CD4-positive, alpha-beta T cell treated with Interleukin-4 for 1 hour (primary cell): ENCODE results near the gene STEAP1.
"Not testable (repeated sequence)": the region's sequence is repeated elsewhere in the genome, so short reads cannot be mapped to it uniquely, and the experiment has no call there.

Experiments
- DNase-seq, 2 donors: peaks; one replicate each; pipeline ENCODE4 v3.0.0-alpha.2; 2020 to 2022

STEAP1 gene

GRCh38 chr7:90153943-90154771 lies at the start of gene STEAP1:
Gene STEAP1 (plus strand): TSS chr7:90154469. CDS start chr7:90159789, 5,320 bp downstream.
- peak; percentile 80 to 81 for DNase-seq

GRCh38 chr7:90114972-90115371 lies 39.3 kb upstream of the STEAP1 start:
- not testable (repeated sequence) for DNase-seq

GRCh38 chr7:90118551-90119177 lies 35.6 kb upstream of the STEAP1 start:
- not testable (repeated sequence) for DNase-seq

GRCh38 chr7:90119178-90119971 lies 34.9 kb upstream of the STEAP1 start:
- no peak for DNase-seq

- DNase-seq = not testable (repeated sequence)
Observed at GRCh38 chr7:90120205-90120604, 34.1 kb upstream of the STEAP1 start.

GRCh38 chr7:90131746-90132145 lies 22.5 kb upstream of the STEAP1 start:
- not testable (repeated sequence) for DNase-seq

- not testable (repeated sequence) for DNase-seq
Observed at GRCh38 chr7:90147079-90147960, 6.9 kb upstream of the STEAP1 start.

GRCh38 chr7:90149428-90149827 lies 4.8 kb upstream of the STEAP1 start:
- DNase-seq = peak in 1 of 2 donors; percentile 3

GRCh38 chr7:90151884-90152283 lies 2.4 kb upstream of the STEAP1 start:
- DNase-seq = not testable (repeated sequence)

GRCh38 chr7:90152642-90153253 lies 1.5 kb upstream of the STEAP1 start:
- DNase-seq = peak in 1 of 2 donors; percentile 47

- DNase-seq = no peak
Observed at GRCh38 chr7:90155206-90155605, 937 bp downstream of the STEAP1 start.

GRCh38 chr7:90157331-90157730 lies 3.1 kb downstream of the STEAP1 start:
- DNase-seq = not testable (repeated sequence)

- not testable (repeated sequence) for DNase-seq
Observed at GRCh38 chr7:90157761-90158350, 3.6 kb downstream of the STEAP1 start.

- no peak for DNase-seq
Observed at GRCh38 chr7:90163534-90163933, 9.3 kb downstream of the STEAP1 start.

- DNase-seq = no peak
Observed at GRCh38 chr7:90165724-90166123, 11.5 kb downstream of the STEAP1 start.

GRCh38 chr7:90166153-90166552 lies 11.9 kb downstream of the STEAP1 start:
- no peak for DNase-seq

GRCh38 chr7:90167361-90167760 lies 13.1 kb downstream of the STEAP1 start:
- no peak for DNase-seq

- no peak for DNase-seq
Observed at GRCh38 chr7:90169891-90170290, 15.6 kb downstream of the STEAP1 start.

GRCh38 chr7:90172121-90172520 lies 17.9 kb downstream of the STEAP1 start:
- DNase-seq = no peak

GRCh38 chr7:90172624-90173023 lies 18.4 kb downstream of the STEAP1 start:
- no peak for DNase-seq

GRCh38 chr7:90173127-90173844 lies 19.0 kb downstream of the STEAP1 start:
- no peak for DNase-seq
